CD14-positive monocyte (primary cell): ENCODE measurements around the gene AREL1. TPM values are rescaled to one million over a fixed set of nuclear protein-coding genes. Genes with fewer than 3 reads are reported as not detected.
A peak's percentile ranks its signal among the peaks of the same experiment; 100 is the strongest.

Experiments used
- DNase-seq, 3 donors: peaks; one replicate each; pipeline ENCODE4 v3.0.0-alpha.2; 2011 to 2022
- H2AFZ ChIP-seq: 2 replicates; pipeline ENCODE4 v1.6.0; 2012; ENCODE audit warnings: mild to moderate bottlenecking, low read depth, low read length, inconsistent platforms; ENCODE audit not compliant: insufficient read depth, poor library complexity, severe bottlenecking
- H3K27ac ChIP-seq, 2 donors: 1 replicate in 1 of 2; 2 replicates in 1 of 2; pipeline ENCODE4 v1.5.1; 2012 to 2013; ENCODE audit warnings: low read length in 2 of 2, control low read depth in 1 of 2, inconsistent platforms in 1 of 2, low read depth in 1 of 2, mild to moderate bottlenecking in 1 of 2
- H3K27me3 ChIP-seq, 2 donors: one replicate each; pipeline versions ENCODE4 v1.6.0 to v1.6.1; 2011 to 2013; ENCODE audit warnings: low read length in 2 of 2; ENCODE audit not compliant: control insufficient read depth in 2 of 2, insufficient read depth in 2 of 2
- H3K36me3 ChIP-seq, 2 donors: replicated peaks in 1 of 2; 1 replicate in 1 of 2; 2 replicates in 1 of 2; pipeline versions ENCODE4 v1.5.1 to v1.6.1; 2012 to 2013; ENCODE audit warnings: low read length in 2 of 2, control low read depth in 1 of 2, inconsistent platforms in 1 of 2, mild to moderate bottlenecking in 1 of 2; ENCODE audit not compliant: insufficient read depth in 2 of 2, control insufficient read depth in 1 of 2
- H3K4me1 ChIP-seq, 2 donors: 1 replicate in 1 of 2; 2 replicates in 1 of 2; pipeline versions ENCODE4 v1.5.1 to v1.6.1; 2012 to 2013; ENCODE audit warnings: low read length in 2 of 2, control low read depth in 1 of 2, inconsistent platforms in 1 of 2, mild to moderate bottlenecking in 1 of 2, moderate library complexity in 1 of 2; ENCODE audit not compliant: insufficient read depth in 2 of 2, control insufficient read depth in 1 of 2
- H3K4me2 ChIP-seq: replicated peaks from 2 replicates; pipeline ENCODE3; 2012; ENCODE audit warnings: low read length, moderate library complexity, mild to moderate bottlenecking; ENCODE audit not compliant: poor library complexity, severe bottlenecking; ENCODE audit errors: extremely low read depth
- H3K4me3 ChIP-seq, 3 experiments: fragments of 200-600 bp in 1 of 3; sonication (generic) in 1 of 3; replicated peaks in 1 of 3; 1 replicate in 2 of 3; 2 replicates in 1 of 3; pipeline ENCODE4 v1.5.1; 2011 to 2013; ENCODE audit warnings: low read length in 3 of 3, mild to moderate bottlenecking in 3 of 3, control low read depth in 2 of 3, low read depth in 2 of 3, inconsistent platforms in 1 of 3, moderate library complexity in 1 of 3
- H3K79me2 ChIP-seq: 2 replicates; pipeline ENCODE4 v1.6.0; 2012; ENCODE audit warnings: mild to moderate bottlenecking, control low read depth, inconsistent platforms, low read length, moderate library complexity; ENCODE audit not compliant: insufficient read depth
- H3K9ac ChIP-seq: 2 replicates; pipeline ENCODE4 v1.6.0; 2017; ENCODE audit warnings: low read length, mild to moderate bottlenecking; ENCODE audit not compliant: insufficient read depth, poor library complexity, severe bottlenecking
- H3K9me3 ChIP-seq, 2 donors: replicated peaks in 1 of 2; 1 replicate in 1 of 2; 2 replicates in 1 of 2; pipeline versions ENCODE4 v1.5.1 to v1.6.1; 2012 to 2013; ENCODE audit warnings: low read length in 2 of 2, control low read depth in 1 of 2; ENCODE audit not compliant: control insufficient read depth in 1 of 2, insufficient read depth in 1 of 2
- H4K20me1 ChIP-seq: 2 replicates; pipeline ENCODE4 v1.6.0; 2012; ENCODE audit warnings: mild to moderate bottlenecking, low read length, control low read depth, moderate library complexity; ENCODE audit not compliant: insufficient read depth
- H3K27ac Mint-ChIP-seq, 7 donors: one replicate each; pipeline ENCODE4 v1.8.0; 2020; ENCODE audit warnings: mild to moderate bottlenecking in 7 of 7, mixed read lengths in 7 of 7, moderate library complexity in 6 of 7, inconsistent platforms in 2 of 7
- H3K27me3 Mint-ChIP-seq, 3 donors: one replicate each; pipeline ENCODE4 v1.8.0; 2021 to 2022; ENCODE audit warnings: low read depth in 3 of 3, mild to moderate bottlenecking in 3 of 3, mixed read lengths in 3 of 3, moderate library complexity in 3 of 3, inconsistent platforms in 1 of 3
- H3K36me3 Mint-ChIP-seq, 2 donors: one replicate each; pipeline ENCODE4 v1.8.0; 2020; ENCODE audit warnings: mixed read lengths in 2 of 2, inconsistent platforms in 1 of 2, mild to moderate bottlenecking in 1 of 2
- H3K4me1 Mint-ChIP-seq: one replicate; pipeline ENCODE4 v1.8.0; 2020; ENCODE audit warnings: mild to moderate bottlenecking, mixed read lengths
- H3K4me3 Mint-ChIP-seq, 2 donors: one replicate each; pipeline ENCODE4 v1.8.0; 2020; ENCODE audit warnings: mild to moderate bottlenecking in 2 of 2, mixed read lengths in 2 of 2, moderate library complexity in 1 of 2
- H3K9me3 Mint-ChIP-seq, 7 donors: one replicate each; pipeline ENCODE4 v1.8.0; 2020 to 2022; ENCODE audit warnings: mixed read lengths in 7 of 7, mild to moderate bottlenecking in 6 of 7, moderate library complexity in 6 of 7, inconsistent platforms in 2 of 7
- CTCF ChIP-seq: fragments of 200-600 bp; IDR thresholded peaks from one replicate; pipeline ENCODE4 v1.8.0; 2022; ENCODE audit warnings: antibody characterized with exemption, mild to moderate bottlenecking
- WGBS: methylation state at CpG from one replicate; pipeline ENCODE4 v1.1.5; 2013; ENCODE audit warnings: missing lambda C conversion rate; ENCODE audit not compliant: insufficient coverage; 5-methylcytosine and 5-hydroxymethylcytosine counted together
- intact Hi-C, 2 donors: fragments of 100-400 bp; cut with micrococcal nuclease; formaldehyde crosslinking; loops; one replicate each; pipeline versions ENCODE4 v1.15.0 to v1.15.1; 2023
- polyA plus RNA-seq, 3 donors: library from polyadenylated mRNA; depleted of rRNA in 1 of 3; unstranded in 2 of 3; stranded (reverse) in 1 of 3; fragments of 300-500 nt in 2 of 3; fragments of >200 nt in 1 of 3; fragmentation: Illumina TruSeq in 2 of 3; gene quantifications; 1 replicate in 2 of 3; 2 replicates in 1 of 3; pipeline ENCODE4 v1.2.3, GENCODE V29; 2012 to 2021

Gene AREL1
- polyA plus RNA-seq, 3 donors, result 12.5 to 23.3 (median 20.0) TPM

GRCh38 chr14:74735125-74735524 lies 22.2 kb upstream of the AREL1 start:
- no peak overlapping the region for H3K4me3 ChIP-seq
- Mint-ChIP-seq H3K27me3 (no peaks in the 10 kb centered on the region), H3K4me1 (no peaks in the 10 kb centered on the region), H3K36me3 (peaks cover 73 to 81% of the 10 kb centered on the region in 2 donors), H3K27ac (peak overlapping the region in 2 of 7 donors; percentile 13 to 18), H3K4me3 (no peak overlapping the region), H3K9me3 (no peaks in the 10 kb centered on the region)
- H4K20me1 ChIP-seq, result no peaks in the 10 kb centered on the region
- H3K79me2 ChIP-seq, result no peaks in the 10 kb centered on the region
- H3K27me3 ChIP-seq, result no peaks in the 10 kb centered on the region
- no peak for DNase-seq
- no peak overlapping the region for H3K9ac ChIP-seq
- H3K27ac ChIP-seq, result no peak overlapping the region
- H2AFZ ChIP-seq, result no peak overlapping the region
- no peak overlapping the region for H3K4me2 ChIP-seq
- TF ChIP-seq CTCF, result no peak
- no peaks in the 10 kb centered on the region for H3K4me1 ChIP-seq
- H3K36me3 ChIP-seq, result peaks cover 49 to 95% of the 10 kb centered on the region in 2 donors
- intact Hi-C loops, result no loop called here
- no peaks in the 10 kb centered on the region for H3K9me3 ChIP-seq
- no CpG with 5 or more reads among the region's 4 CpGs for WGBS

- Histone ChIP-seq H3K9me3 (no peaks in the 10 kb centered on the region), H3K27ac (no peak overlapping the region)
- H3K36me3 Mint-ChIP-seq, result peaks cover 65 to 78% of the 10 kb centered on the region in 2 donors
These were observed 20.3 kb upstream of the AREL1 start for GRCh38 chr14:74733221-74733620.

More at GRCh38 chr14:74733221-74733620, 20.3 kb upstream of the AREL1 start:
- Histone ChIP-seq H3K9ac (no peak overlapping the region), H4K20me1 (no peaks in the 10 kb centered on the region), H3K27me3 (no peaks in the 10 kb centered on the region), H2AFZ (no peak overlapping the region), H3K4me2 (no peak overlapping the region), H3K4me1 (no peaks in the 10 kb centered on the region), H3K36me3 (peaks cover 47 to 82% of the 10 kb centered on the region in 2 donors), H3K79me2 (no peaks in the 10 kb centered on the region), H3K4me3 (no peak overlapping the region)
- H3K4me3 Mint-ChIP-seq, result no peak overlapping the region
- H3K4me1 Mint-ChIP-seq, result no peaks in the 10 kb centered on the region
- no peak overlapping the region for H3K27ac Mint-ChIP-seq
- intact Hi-C loops, result no loop called here
- H3K27me3 Mint-ChIP-seq, result no peaks in the 10 kb centered on the region
- H3K9me3 Mint-ChIP-seq, result no peaks in the 10 kb centered on the region
- no CpG with 5 or more reads among the region's 3 CpGs for WGBS
- TF ChIP-seq CTCF, result no peak
- no peak for DNase-seq
